Glomerular endothelial cell (primary cell): ENCODE data around the gene SOAT1. TPM values are rescaled to one million over a fixed set of nuclear protein-coding genes. Genes with fewer than 3 reads are reported as not detected.

Source experiments
- DNase-seq: peaks from one replicate; pipeline ENCODE4 v3.0.0-alpha.2; 2011; ENCODE audit warnings: low read depth, low spot score; ENCODE audit errors: extremely low read depth
- total RNA-seq: library from RNA; depleted of rRNA; stranded (reverse); fragments of >200 nt; gene quantifications from 2 replicates; pipeline ENCODE4 v1.2.3, GENCODE V29; 2015

The SOAT1 gene
- total RNA-seq, 1 donor from 2014 or later: 23.6 TPM

DNA sequence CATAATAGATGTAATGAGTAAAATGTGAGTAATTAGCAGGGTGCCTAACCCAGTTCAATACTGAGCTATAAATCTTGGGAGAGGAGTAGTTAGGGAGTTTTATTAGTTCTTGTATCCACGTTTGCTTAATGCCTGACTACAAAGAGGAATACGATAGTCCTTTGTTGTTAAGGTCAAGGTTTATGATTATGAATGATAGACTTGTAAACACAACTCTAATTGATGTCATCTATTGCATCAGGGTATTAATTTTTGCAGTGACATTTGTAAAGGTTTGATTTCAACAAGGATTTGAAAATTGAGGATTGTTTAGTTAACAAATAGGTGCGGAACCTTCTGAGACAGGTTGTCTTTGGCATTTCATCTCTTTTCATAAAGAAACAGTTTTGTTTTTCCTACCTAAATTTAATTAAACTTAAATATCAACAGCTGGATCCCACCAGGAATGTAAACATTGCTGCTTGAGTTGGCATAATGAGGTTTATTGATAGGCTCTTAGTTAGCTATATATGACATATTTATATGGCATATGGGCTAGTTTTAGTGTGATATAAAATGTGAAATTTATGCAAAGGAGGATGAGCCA lies 9.7 kb downstream of the SOAT1 start:
- DNase-seq: no peak

DNA sequence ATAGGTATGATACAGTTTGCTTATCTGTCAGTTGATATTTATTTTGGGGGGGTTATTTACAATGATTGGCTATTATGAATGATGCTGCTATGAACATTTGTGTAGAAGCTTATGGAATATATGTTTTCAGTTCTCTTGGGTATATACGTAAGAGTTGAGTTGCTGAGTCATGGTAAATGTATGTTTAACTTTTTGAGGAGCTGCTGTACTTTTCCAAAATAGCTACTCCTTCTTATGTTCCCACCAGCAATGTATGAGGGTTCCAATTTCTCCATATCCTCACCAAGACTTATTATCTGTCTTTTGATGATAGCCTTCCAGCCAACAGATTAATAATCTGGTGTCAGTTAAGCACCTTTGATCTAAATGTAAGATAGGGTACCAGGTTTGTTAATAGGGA lies 11.9 kb downstream of the SOAT1 start:
- no peak for DNase-seq

DNA sequence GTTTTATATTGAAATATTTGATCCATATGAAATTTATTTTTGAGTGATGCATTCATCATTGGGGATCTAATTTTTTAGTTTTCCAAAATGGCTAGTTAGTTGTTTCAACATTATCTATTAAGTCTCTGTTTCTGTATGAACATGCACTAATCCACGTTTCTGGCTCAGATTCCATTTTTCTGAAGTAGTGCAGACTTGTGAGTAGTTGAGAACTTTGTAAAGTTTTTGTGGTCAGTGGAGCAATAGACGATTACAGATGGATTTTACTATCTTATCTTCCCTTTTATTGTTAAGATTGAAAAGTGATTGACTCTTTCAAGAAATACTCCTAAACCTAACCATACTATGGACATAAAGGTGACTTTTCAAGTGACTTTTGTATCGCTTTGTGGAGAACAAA lies 16.7 kb downstream of the SOAT1 start:
- DNase-seq: no peak

DNA sequence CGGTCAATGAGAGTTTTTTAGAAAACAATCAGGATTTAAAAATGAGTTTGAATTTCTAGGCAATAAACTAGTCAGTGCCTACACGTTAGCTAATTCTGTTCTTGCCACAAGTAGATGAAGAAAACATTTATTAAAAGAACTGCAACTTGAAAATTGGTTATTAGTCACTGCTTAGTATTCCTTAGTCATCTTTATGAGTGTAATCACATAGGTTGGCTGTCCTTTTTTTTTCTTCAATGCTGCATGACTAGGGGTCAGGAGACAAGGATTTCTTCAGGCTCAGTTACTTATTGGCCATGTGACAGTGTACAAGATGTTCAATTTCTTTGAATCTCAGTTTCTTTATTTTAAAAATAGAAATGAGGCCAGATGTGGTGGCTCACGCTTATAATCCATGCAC lies 17.1 kb downstream of the SOAT1 start:
- no peak for DNase-seq

DNA sequence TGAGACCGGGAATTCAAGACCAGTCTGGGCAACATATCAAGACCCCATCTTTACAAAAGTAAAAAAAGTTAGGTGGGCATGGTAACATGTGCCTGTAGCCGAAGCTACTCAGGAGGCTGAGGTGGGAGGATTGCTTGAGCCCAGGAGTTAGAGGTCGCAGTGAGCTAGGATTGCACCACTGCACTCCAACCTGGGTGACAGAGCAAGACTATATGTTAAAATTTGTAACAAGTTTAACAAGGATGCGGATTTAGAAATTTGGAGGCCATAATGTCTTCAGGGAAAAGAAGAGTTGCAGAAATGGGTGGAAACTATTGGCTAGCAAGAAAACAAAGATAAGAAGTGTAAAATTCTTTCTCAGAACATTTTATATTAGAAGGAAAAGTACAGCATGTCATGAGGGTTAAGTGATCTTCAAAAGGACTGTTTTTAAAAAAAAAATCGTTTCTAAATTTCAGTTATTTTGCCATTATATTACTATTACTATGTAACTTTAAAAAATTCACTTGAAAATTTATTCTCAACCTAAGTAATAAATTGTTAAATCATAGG lies 17.6 kb downstream of the SOAT1 start:
- DNase-seq: no peak

DNA sequence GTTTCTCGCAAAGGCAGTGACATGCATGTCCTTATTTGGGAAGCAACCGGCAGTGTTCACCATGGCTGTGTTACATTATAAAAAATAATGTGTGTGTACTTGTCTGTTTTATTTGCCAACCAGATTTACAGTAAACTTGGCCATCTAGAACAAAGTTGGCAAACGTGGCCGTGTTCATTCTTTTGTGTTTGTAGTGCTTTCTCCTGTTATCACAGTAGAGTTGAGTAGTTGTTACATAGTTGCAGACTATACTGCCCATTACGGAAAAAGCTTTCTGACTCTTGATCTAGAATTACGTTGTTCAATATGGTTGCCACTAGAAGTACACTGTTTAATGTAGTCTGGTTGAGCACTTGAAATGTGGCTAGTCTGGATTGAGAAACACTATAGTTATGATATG lies 19.4 kb downstream of the SOAT1 start:
- DNase-seq: no peak

DNA sequence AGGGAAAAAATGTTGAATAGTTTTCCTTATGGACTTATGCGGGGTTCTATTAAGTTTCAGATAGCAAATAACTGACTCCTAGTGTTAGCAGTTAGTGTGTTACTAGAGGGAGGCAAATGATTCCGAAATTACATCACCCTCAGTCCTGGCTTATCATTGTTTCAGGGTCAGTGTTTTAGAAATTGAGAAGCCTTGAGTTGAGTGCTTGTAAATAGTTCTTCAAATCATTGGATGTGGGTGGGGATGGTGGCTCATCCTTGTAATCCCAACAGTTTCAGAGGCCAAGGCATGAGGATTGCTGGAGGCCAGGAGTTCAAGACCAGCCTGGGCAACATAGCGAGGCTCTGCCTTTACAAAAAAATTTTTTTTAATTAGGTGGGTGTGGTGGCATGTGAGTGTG lies 21.3 kb downstream of the SOAT1 start:
- no peak for DNase-seq

DNA sequence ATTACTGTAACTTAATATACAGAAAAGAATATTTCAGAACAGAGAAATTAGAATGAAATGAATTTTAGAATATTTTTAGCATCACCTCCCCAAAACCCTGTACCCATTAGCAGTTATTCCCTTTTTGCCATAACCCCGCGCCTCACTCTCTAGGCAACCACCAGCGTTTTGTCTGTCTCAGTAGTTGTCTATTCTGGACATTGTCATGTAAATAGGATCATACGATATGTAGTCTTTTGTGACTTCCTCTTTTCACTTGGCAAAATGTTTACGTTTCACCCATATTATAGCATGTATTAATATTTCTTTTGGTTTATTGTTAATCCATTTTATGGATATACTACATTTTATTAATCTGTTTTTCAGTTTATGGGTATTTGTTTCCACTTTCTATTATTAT lies 24.9 kb downstream of the SOAT1 start:
- DNase-seq: no peak

DNA sequence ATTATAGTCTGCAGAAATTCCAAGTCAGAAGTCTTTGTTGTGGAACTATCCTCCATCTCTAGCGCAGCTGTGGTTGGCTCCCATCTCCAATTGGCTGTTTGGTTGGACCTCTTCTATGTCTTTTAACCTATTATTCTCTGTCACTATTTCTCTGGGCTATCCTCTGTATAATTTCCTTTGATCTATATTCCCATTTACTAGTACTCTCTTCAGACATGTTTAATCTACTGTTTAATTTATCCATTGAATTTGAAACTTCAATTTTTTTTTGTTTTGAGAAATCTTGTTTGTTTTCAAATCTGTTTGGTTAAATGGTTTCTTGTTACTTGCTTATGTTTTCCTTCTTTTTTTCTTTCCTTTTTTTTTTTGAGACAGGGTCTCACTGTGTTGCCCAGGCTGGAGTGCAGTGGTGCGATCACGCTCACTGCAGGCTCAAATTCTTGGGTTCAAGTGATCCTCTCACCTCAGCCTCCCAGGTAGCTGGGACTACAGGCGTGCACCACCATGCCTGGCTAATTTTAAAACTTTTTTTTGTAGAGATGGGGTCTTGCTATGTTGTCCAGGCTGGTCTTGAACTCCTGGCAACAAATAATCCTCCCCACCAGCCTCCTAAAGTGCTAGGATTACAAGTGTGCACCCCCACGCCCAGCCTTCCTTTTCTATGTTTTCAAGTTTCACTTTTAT lies 28.1 kb downstream of the SOAT1 start:
- no peak for DNase-seq

DNA sequence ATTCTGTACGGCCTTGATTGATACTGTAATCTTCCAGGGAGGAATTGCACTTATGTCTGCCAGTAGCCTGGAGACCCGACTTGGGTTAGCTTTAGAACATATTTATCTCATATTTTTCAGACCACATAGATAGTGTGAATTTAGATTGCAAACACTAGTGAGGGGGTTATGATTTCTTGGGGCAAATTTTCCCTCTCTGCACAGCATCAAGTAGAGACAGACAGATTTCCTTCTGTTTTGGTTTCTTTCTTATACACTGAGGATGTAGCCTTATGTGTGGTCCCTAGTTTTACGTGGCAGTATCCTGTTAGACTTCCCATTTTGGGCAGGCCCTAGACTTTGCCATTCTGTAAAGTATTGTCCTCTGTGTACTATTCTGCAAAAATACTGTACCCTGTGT lies 29.0 kb downstream of the SOAT1 start:
- no peak for DNase-seq

DNA sequence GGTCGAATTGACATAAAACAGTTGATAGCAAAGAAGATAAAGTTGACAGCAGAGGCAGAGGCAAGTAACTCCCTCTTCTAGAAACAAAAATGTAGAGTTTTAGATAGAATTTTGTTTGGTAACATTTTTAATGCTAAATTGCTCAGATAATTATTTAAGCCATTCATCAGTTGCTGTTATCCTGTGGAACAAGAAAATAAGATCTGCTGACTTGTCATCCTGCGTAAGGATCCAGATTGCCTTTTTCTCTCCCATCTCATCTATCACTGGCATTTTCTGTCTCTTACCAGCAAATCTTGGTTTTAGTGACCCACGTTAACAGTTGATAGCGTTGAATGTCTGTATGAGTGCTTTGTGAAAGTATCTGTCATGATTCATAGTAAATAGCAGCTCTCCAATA lies 29.8 kb downstream of the SOAT1 start:
- DNase-seq: no peak

DNA sequence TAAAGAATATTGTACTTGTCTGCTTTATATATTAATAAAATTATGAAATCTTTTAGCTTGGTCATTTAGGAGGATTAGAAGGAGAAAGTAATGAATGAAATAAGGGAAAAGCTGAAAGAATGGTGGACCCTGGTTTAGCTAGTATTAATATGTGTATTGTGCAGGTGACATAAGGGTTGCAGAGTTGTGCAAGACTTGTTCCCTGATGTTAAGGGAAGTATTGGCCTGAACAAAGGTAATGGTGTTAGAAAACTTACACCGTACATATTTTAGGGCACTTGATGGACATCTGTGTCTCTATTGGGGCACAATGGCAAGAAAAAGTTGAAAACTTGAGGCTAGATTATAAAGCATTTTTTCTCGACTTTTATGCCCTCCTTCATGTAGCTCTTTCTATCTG lies 32.2 kb downstream of the SOAT1 start:
- no peak for DNase-seq

DNA sequence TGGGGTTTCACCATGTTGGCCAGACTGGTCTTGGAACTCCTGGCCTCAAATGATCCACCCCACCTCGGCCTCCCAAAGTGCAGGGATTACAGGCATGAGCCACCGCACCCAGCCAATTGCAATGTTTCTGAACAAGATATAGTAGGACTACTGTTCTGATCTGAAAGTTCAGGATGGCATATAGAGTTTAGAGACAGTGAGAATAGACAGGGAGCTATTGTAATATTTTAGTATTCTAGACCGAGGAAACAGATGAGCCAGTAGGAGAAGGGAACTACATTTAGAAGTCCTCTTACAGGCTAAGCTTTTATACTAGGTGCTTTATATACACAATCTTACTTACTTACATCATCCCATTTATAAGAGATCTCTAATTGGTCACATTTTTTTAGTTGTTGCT lies 33.1 kb downstream of the SOAT1 start:
- no peak for DNase-seq

DNA sequence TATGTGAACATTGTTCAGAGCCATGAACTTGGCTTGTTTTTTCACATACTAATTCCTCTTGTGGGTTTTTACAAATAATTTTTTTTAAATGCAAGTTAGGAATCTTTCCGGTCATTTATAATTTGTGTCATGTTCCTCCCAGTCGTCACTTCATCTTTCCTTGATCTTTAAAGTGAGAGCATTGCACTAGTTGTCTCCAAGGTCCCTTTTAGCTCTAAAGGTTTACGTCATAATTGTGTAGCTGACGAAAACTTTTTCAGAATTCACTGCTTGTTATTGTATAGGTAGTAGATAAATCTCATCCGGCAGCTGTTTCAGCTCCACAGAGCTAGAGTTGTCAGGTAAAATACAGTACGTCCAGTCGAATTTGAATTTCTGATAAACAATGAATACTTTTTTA lies 33.6 kb downstream of the SOAT1 start:
- DNase-seq: no peak

DNA sequence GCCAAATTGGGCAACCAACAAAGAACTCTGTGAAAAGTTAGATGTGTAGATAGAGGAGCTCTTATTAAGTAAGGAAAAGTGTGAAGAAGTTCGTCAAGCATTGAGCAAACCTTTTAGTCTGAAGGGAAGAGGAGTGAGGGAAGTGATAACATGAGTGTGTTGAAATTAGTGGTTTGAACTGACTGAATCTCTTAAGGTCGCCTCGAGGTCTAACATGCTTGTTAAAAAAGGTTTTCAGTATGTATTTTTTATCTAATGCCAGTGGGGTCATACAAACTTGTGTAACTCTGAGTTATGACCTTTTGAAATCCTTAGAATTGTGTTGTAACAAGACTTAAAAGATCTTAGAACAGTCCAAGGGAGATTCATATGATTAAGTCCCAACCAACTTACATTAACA lies 34.1 kb downstream of the SOAT1 start:
- no peak for DNase-seq

DNA sequence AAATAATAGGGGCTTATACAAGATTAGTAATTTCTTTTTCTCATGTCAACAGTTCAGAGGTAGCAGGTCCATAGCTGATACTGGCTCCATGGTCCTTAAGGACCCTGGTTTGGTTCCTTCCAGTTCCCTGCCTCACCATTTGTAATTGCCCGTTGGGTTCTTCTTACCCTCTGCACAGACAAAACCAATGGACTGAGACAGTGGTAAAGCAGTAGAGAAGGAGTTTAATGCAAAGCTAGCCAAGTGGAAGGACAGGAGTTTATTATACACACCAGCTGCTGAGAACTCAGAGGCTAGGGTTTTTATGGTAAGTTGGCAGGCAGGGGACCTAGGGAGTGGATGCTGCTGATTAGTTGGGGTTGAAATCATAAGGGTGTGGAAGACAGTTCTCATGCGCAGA lies 36.3 kb downstream of the SOAT1 start:
- no peak for DNase-seq

DNA sequence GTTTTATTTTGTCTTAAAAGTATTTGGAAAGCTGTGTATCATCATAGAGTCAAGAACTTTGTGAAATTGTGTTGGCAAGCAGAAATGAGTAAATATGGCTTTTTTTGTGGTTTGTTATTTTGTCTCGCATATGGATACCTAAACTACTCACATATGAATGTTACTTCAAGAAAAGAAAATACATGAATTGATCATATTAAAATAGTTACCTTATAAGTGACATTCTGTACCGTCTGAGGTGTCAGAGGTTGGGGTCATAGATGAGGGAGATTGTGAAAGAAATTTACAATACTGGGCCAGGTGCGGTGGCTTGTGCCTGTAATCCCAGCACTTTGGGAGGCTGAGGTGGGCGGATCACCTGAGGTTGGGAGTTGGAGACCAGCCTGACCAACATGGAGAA lies 40.8 kb downstream of the SOAT1 start:
- DNase-seq: no peak

DNA sequence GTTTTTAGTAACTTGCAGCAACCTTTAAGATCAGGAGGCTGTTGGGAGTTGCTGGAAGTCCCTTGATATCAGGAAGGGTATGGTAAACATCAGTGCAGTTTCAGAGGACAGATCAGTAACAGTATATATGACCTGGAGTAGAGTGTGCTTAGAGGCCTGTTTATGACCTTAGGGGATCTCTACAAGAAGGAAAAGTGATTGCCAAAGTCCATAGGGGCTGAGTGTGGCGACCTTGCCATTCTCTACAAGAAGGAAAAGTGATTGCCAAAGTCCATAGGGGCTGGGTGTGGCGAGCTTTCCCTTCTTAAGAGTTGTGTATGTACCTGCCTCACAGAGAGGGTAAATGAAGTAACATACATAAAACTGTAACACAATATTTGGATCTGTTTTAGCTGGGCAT lies 43.7 kb downstream of the SOAT1 start:
- DNase-seq: no peak

DNA sequence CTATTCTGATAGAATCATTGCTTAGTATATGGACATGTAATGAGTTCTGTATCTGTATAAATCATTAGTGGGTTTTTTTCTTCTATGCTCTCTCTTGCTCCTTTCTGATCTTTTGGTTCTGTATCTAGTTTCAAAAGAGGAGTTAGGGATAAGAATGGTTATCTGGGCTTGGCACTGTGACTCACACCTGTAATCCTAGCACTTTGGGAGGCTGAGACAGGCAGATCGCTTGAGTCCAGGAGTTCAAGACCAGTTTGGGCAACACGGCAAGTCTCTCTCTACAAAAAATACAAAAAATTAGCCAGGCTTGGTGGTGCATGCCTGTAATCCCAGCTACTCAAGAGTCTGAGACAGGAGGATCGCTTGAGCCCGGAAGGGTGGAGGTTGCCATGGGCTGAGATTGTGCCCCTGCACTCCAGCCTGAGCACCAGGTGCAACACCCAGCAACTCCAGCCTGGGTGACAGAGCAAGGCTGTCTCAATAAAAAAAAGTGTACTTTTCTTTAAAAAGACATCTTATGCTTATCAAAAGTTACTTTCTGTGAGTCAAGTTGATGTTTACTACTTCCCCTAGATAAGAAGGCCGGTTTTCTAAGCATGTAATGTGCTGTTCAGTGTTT lies 44.5 kb downstream of the SOAT1 start:
- no peak for DNase-seq

DNA sequence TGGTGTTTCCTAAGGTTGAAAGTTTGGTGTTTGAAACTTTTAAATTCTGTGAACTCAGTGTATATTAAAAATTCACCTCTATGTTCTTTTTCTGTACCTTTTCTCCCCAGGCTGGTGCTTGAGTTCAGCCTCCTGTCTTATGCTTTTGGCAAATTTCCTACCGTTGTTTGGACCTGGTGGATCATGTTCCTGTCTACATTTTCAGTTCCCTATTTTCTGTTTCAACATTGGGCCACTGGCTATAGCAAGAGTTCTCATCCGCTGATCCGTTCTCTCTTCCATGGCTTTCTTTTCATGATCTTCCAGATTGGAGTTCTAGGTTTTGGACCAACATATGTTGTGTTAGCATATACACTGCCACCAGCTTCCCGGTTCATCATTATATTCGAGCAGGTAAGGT lies 47.3 kb downstream of the SOAT1 start:
- DNase-seq: no peak

DNA sequence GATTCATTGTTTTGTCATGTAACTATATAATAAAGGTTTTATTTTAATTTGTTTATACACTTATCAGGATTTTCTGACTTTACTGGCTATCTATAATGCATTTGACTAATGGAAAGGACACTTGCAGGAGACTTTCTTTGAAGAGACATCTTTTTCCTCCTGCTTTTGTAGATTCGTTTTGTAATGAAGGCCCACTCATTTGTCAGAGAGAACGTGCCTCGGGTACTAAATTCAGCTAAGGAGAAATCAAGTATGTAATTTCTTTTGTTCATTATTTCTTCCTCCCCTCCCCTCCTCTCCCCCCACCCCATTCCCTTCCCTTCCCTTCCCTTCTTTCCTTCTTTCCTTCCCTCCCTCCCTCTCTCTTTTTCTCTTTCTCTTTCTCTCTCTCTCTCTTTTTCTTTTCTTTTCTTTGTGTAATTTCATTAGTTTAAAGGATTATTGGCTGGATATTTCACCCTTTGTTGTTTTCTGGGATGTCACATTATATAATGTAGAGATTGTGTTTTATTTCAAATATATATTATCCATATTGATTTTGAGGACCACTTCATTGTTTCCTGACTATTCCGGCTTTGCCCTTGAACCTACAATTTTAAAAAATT lies 48.4 kb downstream of the SOAT1 start:
- DNase-seq: no peak
